ENCODE measurements around the gene GPN3. TPM values are rescaled to one million over a fixed set of nuclear protein-coding genes. Genes with fewer than 3 reads are reported as not detected.

GPN3 gene
- total and polyA plus RNA-seq, 7 experiments from 2014 or later, result 5.1 to 40.4 (median 16.6) TPM

- CTCF ChIA-PET, result interaction anchor here (0.6 to 2.3 kb wide), 4 partner anchors 48 to 183 kb away, joined by 3 to 8 read pairs (median 4); no protein-coding TSS in a partner anchor
- POLR2A ChIA-PET, result interaction anchor here (0.6 to 1.9 kb wide), 5 partner anchors 14 to 110 kb away, joined by 3 to 11 read pairs (median 5); partner anchors contain the start of genes ARPC3 and TCTN1
- Histone ChIP-seq H3K9me3 (ENCODE audit: control insufficient read depth in 2 of 3, low read length in 3 of 3) (no peaks in the 10 kb centered on the region), H3K36me3 (ENCODE audit: control insufficient read depth in 2 of 3, insufficient read depth in 3 of 3, low read length in 3 of 3) (peaks cover 0 to 4% (median 0%) of the 10 kb centered on the region in 3 experiments), H3K27me3 (ENCODE audit: control insufficient read depth in 2 of 2, insufficient read depth in 2 of 2, low read length in 2 of 2) (no peaks in the 10 kb centered on the region), H3K27ac (ENCODE audit: low read depth, low read length) (no peak overlapping the region), H3K4me1 (ENCODE audit: control insufficient read depth in 2 of 2, insufficient read depth in 2 of 2, low read length in 2 of 2) (peaks cover 20 to 22% of the 10 kb centered on the region in 2 donors), H3K4me3 (ENCODE audit: low read length) (no peak overlapping the region)
- Mint-ChIP-seq H3K4me3 (peak overlapping the region in 3 of 10 donors; percentile 17 to 57 (median 54)), H3K27me3 (peaks cover 0 to 3% (median 0%) of the 10 kb centered on the region in 5 donors), H3K4me1 (peaks cover 21 to 47% (median 35%) of the 10 kb centered on the region in 7 donors), H3K9me3 (peaks cover 0 to 6% (median 0%) of the 10 kb centered on the region in 11 donors), H3K27ac (peak overlapping the region in 8 of 9 donors; percentile 9 to 99 (median 76)), H3K36me3 (peaks cover 0 to 13% (median 0%) of the 10 kb centered on the region in 5 donors)
- intact Hi-C loops (cut with micrococcal nuclease), result loop anchor here (2.0 to 5.0 kb wide), 4 partner anchors 97 to 1094 kb away; partner anchors contain the start of genes ANKRD13A (in 1 of the 2), ATXN2 (in 1 of the 2) and GIT2 (in 1 of the 2)
- ATAC-seq (no peak), DNase-seq (no peak)
Observed at GRCh38 chr12:110503432-110503831, 35.4 kb upstream of the GPN3 start.

DNA sequence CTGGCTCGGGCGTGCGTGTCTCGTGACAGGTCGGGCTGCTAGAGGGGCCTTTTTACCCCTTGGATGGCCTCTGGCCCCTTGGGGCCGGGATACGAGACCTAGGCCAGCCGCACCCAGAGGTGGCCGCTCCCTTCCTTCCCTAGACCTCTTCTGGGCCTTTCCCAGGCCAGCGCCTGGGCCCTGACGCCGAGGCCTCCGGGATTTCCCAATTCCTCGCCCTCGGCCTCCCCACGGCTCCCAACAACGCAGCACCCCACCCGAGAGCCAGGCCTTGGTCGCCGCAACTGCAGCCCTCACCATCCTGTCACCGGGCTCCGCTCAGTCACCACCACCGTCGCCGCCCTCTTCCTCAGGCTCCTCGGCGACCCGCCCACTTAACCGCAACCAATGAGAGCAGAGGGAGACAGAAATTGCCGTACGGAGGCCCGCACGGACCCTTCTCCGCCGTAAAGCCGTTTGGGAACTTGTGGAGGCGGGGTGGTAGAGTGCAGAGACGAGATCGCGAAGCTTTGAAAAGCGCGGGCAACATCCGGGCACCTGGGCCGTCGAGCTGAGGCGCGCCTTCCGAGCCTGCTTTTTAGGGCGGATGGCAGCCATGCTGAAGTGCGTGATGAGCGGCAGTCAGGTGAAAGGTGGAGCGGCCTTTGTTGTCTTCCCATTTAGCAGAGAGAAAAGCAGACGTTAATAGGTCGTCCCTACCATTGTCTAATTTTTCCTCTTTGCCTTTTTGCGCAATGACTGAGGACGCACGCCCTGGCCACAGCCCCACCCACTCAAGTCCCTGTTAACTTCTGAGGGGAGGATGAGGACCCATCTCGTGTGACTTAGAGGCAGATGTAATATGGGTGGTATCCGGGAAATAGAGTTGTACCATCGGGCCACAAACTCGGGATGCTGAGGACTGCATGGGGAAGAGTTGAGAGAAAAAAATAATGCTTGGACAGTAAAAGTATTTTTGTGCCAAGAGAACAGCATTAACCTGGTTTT lies 34.0 kb upstream of the GPN3 start, which contains the start of the genes RAD9B and VPS29:
RAD9B (plus strand) TSS at position 580 of the 987 bp plus-strand sequence; CDS start at position 587, 7 bp downstream.
VPS29 (minus strand) TSS at position 360 of the 987 bp plus-strand sequence; CDS start at position 300, 60 bp downstream.
- Histone ChIP-seq H3K4me3 (ENCODE audit: low read length) (peak within 1 kb of the TSS; percentile 86), H3K36me3 (ENCODE audit: control insufficient read depth in 2 of 3, insufficient read depth in 3 of 3, low read length in 3 of 3) (peaks cover 0 to 4% (median 0%) of the 10 kb centered on the region in 3 experiments), H3K27me3 (ENCODE audit: control insufficient read depth in 2 of 2, insufficient read depth in 2 of 2, low read length in 2 of 2) (no peaks in the 10 kb centered on the region), H3K4me1 (ENCODE audit: control insufficient read depth in 2 of 2, insufficient read depth in 2 of 2, low read length in 2 of 2) (peaks cover 20 to 22% of the 10 kb centered on the region in 2 donors), H3K27ac (ENCODE audit: low read depth, low read length) (peak within 1 kb of the TSS; percentile 89), H3K9me3 (ENCODE audit: control insufficient read depth in 2 of 3, low read length in 3 of 3) (no peaks in the 10 kb centered on the region)
- peak within 1 kb of the TSS; percentile 88 to 100 (median 97) for H3K4me3 Mint-ChIP-seq
- peak; percentile 91 to 100 (median 99) for DNase-seq
- H3K36me3 Mint-ChIP-seq, result peaks cover 0 to 13% (median 0%) of the 10 kb centered on the region in 5 donors
- peak; percentile 98 for ATAC-seq
- peaks cover 22 to 52% (median 39%) of the 10 kb centered on the region in 7 donors for H3K4me1 Mint-ChIP-seq
- H3K27ac Mint-ChIP-seq, result peak within 1 kb of the TSS; percentile 93 to 100 (median 97)
- ChIA-PET CTCF (interaction anchor here (0.7 to 4.3 kb wide), 4 partner anchors 33 to 100 kb away, joined by 6 to 20 read pairs (median 7); partner anchors contain the start of genes ARPC3, FAM216A and GPN3), POLR2A (interaction anchor here (0.6 to 3.4 kb wide), 15 partner anchors 9 to 195 kb away, joined by 3 to 52 read pairs (median 3); partner anchors contain the start of genes ARPC3, FAM216A, GPN3 and TCTN1)
- H3K9me3 Mint-ChIP-seq, result peaks cover 0 to 6% (median 0%) of the 10 kb centered on the region in 11 donors
- intact Hi-C loops (cut with micrococcal nuclease), result loop anchor here (1.0 to 5.0 kb wide), 12 partner anchors 34 to 1095 kb away; partner anchors contain the start of genes ARPC3 (in 2 of the 2), FAM216A (in 2 of the 2), GPN3 (in 2 of the 2) and PPTC7 (in 2 of the 2)
- H3K27me3 Mint-ChIP-seq, result peaks cover 0 to 3% (median 0%) of the 10 kb centered on the region in 5 donors

GRCh38 chr12:110501399-110501751 lies 33.3 kb upstream of the GPN3 start:
- H3K27ac ChIP-seq (ENCODE audit: low read depth, low read length), result peak overlapping the region; percentile 89
- DNase-seq (no peak), ATAC-seq (peak; percentile 3)
- Mint-ChIP-seq H3K27me3 (peaks cover 0 to 3% (median 0%) of the 10 kb centered on the region in 5 donors), H3K4me1 (peaks cover 22 to 52% (median 39%) of the 10 kb centered on the region in 7 donors), H3K27ac (peak overlapping the region; percentile 93 to 100 (median 97)), H3K9me3 (peaks cover 0 to 6% (median 0%) of the 10 kb centered on the region in 11 donors), H3K4me3 (peak overlapping the region; percentile 88 to 100 (median 97)), H3K36me3 (peaks cover 0 to 13% (median 0%) of the 10 kb centered on the region in 5 donors)
- CTCF ChIA-PET, result interaction anchor here (0.6 to 4.3 kb wide), 3 partner anchors 18 to 53 kb away, joined by 3 to 20 read pairs (median 8); partner anchors contain the start of genes FAM216A and GPN3
- intact Hi-C loops (cut with micrococcal nuclease), result loop anchor here in 1 of 2 donors (1.0 to 5.0 kb wide), 4 partner anchors 99 to 1096 kb away; partner anchors contain the start of genes ANKRD13A, ATXN2 and GIT2
- peaks cover 0 to 4% (median 0%) of the 10 kb centered on the region in 3 experiments for H3K36me3 ChIP-seq (ENCODE audit: control insufficient read depth in 2 of 3, insufficient read depth in 3 of 3, low read length in 3 of 3)
- peak overlapping the region; percentile 86 for H3K4me3 ChIP-seq (ENCODE audit: low read length)
- POLR2A ChIA-PET, result interaction anchor here (0.6 to 3.4 kb wide), 9 partner anchors 10 to 241 kb away, joined by 3 to 52 read pairs (median 4); partner anchors contain the start of genes ARPC3, FAM216A and GPN3
- no peaks in the 10 kb centered on the region for H3K9me3 ChIP-seq (ENCODE audit: control insufficient read depth in 2 of 3, low read length in 3 of 3)
- no peaks in the 10 kb centered on the region for H3K27me3 ChIP-seq (ENCODE audit: control insufficient read depth in 2 of 2, insufficient read depth in 2 of 2, low read length in 2 of 2)
- peaks cover 20 to 22% of the 10 kb centered on the region in 2 donors for H3K4me1 ChIP-seq (ENCODE audit: control insufficient read depth in 2 of 2, insufficient read depth in 2 of 2, low read length in 2 of 2)

DNA sequence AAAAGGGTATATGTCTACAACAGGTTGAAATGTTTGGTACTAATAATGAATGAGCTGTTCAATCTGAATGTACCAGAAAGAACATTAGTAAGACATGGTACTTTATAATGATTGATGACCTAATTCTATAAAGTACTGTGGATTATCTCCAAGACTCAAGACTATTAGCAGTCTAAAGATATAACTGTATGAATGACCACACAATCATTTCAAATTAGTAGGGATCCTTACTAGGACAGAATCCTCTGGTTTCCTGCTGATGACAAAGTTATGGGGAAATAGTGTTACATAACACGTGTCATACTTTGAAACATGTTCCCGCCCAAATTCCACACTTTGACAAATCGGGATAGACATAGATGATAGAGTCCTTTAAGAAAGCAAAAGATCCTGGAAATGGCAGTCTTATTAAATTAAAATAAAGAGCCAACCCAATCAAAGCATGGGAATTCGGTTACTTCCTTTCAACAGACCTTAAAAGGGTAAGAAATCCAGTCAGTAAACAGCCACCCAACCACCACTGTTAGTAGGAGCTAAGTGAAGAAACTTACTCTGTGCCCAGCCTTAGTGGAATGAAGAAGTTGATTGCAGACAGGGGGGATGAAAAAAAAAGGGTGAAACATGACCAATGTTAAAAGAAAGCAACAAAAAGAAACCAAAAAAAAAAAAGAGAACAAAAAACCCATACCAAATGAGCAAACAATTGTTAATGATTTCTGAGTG lies 31.1 kb upstream of the GPN3 start:
- POLR2A ChIA-PET, result interaction anchor here (1.3 to 3.4 kb wide), 2 partner anchors 30 to 49 kb away, joined by 5 to 52 read pairs; partner anchors contain the start of genes ARPC3, FAM216A and GPN3

GRCh38 chr12:110475426-110475825 lies 7.4 kb upstream of the GPN3 start:
- no peak overlapping the region for H3K4me3 ChIP-seq (ENCODE audit: low read length)
- intact Hi-C loops (cut with micrococcal nuclease), result no loop called here
- POLR2A ChIA-PET, result no interaction called here
- no peaks in the 10 kb centered on the region for H3K27me3 ChIP-seq (ENCODE audit: control insufficient read depth in 2 of 2, insufficient read depth in 2 of 2, low read length in 2 of 2)
- H3K27ac Mint-ChIP-seq, result peak overlapping the region in 1 of 9 donors; percentile 8
- no peaks in the 10 kb centered on the region for H3K9me3 ChIP-seq (ENCODE audit: control insufficient read depth in 2 of 3, low read length in 3 of 3)
- no peaks in the 10 kb centered on the region for H3K36me3 ChIP-seq (ENCODE audit: control insufficient read depth in 2 of 3, insufficient read depth in 3 of 3, low read length in 3 of 3)
- no peaks in the 10 kb centered on the region for H3K4me1 ChIP-seq (ENCODE audit: control insufficient read depth in 2 of 2, insufficient read depth in 2 of 2, low read length in 2 of 2)
- peaks cover under 1 to 16% (median 8%) of the 10 kb centered on the region in 7 donors for H3K4me1 Mint-ChIP-seq
- H3K27ac ChIP-seq (ENCODE audit: low read depth, low read length), result no peak overlapping the region
- H3K9me3 Mint-ChIP-seq, result no peaks in the 10 kb centered on the region
- H3K4me3 Mint-ChIP-seq, result no peak overlapping the region
- DNase-seq (no peak), ATAC-seq (no peak)
- CTCF ChIA-PET, result interaction anchor here (1.1 kb wide), 1 partner anchor 127 kb away, joined by 3 read pairs; no protein-coding TSS in a partner anchor
- no peaks in the 10 kb centered on the region for H3K27me3 Mint-ChIP-seq
- H3K36me3 Mint-ChIP-seq, result peaks cover 0 to 9% (median 0%) of the 10 kb centered on the region in 5 donors

More for the DNA sequence above, 31.1 kb upstream of the GPN3 start:
- intact Hi-C loops (cut with micrococcal nuclease), result no loop called here
- H3K27ac ChIP-seq (ENCODE audit: low read depth, low read length), result no peak overlapping the region
- no peak for DNase-seq
- Mint-ChIP-seq H3K4me1 (peaks cover 22 to 52% (median 43%) of the 10 kb centered on the region in 7 donors), H3K9me3 (peaks cover 0 to 6% (median 0%) of the 10 kb centered on the region in 11 donors), H3K36me3 (peaks cover 0 to 17% (median 8%) of the 10 kb centered on the region in 5 donors), H3K27me3 (peaks cover 0 to 3% (median 0%) of the 10 kb centered on the region in 5 donors), H3K4me3 (peak overlapping the region in 9 of 10 donors; percentile 8 to 93 (median 59)), H3K27ac (peak overlapping the region in 5 of 9 donors; percentile 34 to 78 (median 39))
- H3K9me3 ChIP-seq (ENCODE audit: control insufficient read depth in 2 of 3, low read length in 3 of 3), result no peaks in the 10 kb centered on the region
- no peak overlapping the region for H3K4me3 ChIP-seq (ENCODE audit: low read length)
- ATAC-seq, result no peak
- no peaks in the 10 kb centered on the region for H3K27me3 ChIP-seq (ENCODE audit: control insufficient read depth in 2 of 2, insufficient read depth in 2 of 2, low read length in 2 of 2)
- H3K36me3 ChIP-seq (ENCODE audit: control insufficient read depth in 2 of 3, insufficient read depth in 3 of 3, low read length in 3 of 3), result peaks cover 0 to 18% (median 7%) of the 10 kb centered on the region in 3 experiments
- CTCF ChIA-PET, result interaction anchor here (1.1 to 4.3 kb wide), 4 partner anchors 26 to 103 kb away, joined by 3 to 20 read pairs (median 6); partner anchors contain the start of genes ARPC3, FAM216A and GPN3
- H3K4me1 ChIP-seq (ENCODE audit: control insufficient read depth in 2 of 2, insufficient read depth in 2 of 2, low read length in 2 of 2), result peaks cover 20 to 22% of the 10 kb centered on the region in 2 donors

All from naive thymus-derived CD4-positive, alpha-beta T cell (primary cell).